Measurements from ENCODE around the gene CD96.

DNA sequence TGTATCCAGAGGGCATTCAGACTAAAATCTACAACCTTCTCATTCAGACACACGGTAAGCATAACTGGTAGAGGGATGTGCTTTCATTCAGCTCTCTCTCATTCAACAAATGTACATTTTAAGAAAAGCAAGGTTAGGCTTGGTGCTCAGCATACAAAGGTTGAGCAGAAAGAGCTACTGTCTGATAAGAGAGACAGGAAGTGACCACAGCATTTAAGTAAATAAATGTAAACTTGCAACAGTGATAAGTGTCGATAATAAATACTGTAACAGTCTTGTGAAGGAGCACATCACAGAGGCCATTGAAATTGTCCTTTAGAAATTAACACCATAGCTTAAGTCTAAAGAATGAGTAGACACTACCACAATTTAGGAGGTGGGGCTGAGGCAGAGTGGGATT, 3.4 kb downstream of the CD96 start:
- TF ChIP-seq, protein P1, sequence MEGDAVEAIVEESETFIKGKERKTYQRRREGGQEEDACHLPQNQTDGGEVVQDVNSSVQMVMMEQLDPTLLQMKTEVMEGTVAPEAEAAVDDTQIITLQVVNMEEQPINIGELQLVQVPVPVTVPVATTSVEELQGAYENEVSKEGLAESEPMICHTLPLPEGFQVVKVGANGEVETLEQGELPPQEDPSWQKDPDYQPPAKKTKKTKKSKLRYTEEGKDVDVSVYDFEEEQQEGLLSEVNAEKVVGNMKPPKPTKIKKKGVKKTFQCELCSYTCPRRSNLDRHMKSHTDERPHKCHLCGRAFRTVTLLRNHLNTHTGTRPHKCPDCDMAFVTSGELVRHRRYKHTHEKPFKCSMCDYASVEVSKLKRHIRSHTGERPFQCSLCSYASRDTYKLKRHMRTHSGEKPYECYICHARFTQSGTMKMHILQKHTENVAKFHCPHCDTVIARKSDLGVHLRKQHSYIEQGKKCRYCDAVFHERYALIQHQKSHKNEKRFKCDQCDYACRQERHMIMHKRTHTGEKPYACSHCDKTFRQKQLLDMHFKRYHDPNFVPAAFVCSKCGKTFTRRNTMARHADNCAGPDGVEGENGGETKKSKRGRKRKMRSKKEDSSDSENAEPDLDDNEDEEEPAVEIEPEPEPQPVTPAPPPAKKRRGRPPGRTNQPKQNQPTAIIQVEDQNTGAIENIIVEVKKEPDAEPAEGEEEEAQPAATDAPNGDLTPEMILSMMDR (conservative IDR thresholded peaks at IDR 0.05; ENCODE audit: low read depth, low read length) = no peak
- TF ChIP-seq EZH2 (IDR thresholded peaks at IDR 0.05; ENCODE audit: low read length, unreplicated experiment) (no peak), EZH2phosphoT487 (IDR thresholded peaks at IDR 0.05; ENCODE audit: borderline replicate concordance, low read length) (no peak)
